Breast epithelium (tissue), 3 donors: ENCODE measurements around the gene NFKBIA.

Experiments used
- CTCF ChIP-seq, 3 donors: fragments of 450-650 bp; IDR thresholded peaks; one replicate each; pipeline ENCODE4 v1.5.1; 2016 to 2017; ENCODE audit warnings: antibody characterized with exemption in 3 of 3, mild to moderate bottlenecking in 3 of 3, moderate library complexity in 3 of 3
- POLR2A ChIP-seq: fragments of 450-650 bp; IDR thresholded peaks from one replicate; pipeline ENCODE4 v1.6.1; 2016; ENCODE audit warnings: antibody characterized with exemption, mild to moderate bottlenecking, moderate library complexity
- POLR2AphosphoS5 ChIP-seq, 3 donors: sonication (generic); formaldehyde crosslinking; IDR thresholded peaks; one replicate each; pipeline ENCODE4 v1.6.1; 2017; ENCODE audit warnings: antibody characterized with exemption in 3 of 3

DNA sequence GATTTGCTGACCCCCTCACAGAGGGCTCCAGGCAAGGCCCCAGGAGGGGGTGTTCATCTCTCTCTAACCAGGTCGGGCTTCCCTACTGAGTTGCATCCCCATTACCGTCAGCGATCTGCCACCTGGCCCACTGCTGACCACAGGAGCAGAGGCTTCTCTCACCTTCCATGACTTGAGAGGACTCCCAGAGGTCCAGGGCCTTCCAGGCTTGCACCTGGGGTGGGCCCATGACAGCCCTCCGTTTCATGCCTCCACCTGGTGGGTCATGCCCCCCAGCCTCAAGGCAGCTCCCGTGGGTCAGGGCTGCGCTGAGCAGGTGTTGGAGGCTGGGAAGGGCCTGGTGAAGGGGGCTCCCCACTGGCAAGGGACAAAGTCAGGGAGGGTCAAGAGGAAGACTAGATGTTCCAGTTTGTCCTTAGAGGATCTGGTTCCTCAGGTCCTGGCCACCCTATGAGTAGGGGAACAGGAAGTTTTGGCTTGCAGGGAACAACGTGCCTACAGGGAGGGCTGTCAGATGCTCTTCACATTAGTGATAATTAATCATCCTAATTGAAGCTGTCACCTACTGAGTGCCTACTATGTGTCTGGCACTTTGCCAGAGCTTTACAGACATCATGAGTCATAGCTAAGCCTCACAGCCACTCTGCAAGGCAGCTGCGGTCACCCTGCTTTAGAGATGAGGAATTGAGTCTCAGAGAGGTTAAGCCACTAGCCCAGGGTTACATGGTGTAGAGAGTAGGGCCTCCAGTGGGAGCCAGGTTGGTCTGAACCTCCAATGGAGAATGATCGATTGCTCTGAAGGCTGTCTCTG is 13.8 kb downstream of the NFKBIA start:
- no peak for TF ChIP-seq CTCF (IDR thresholded peaks at IDR 0.05)
- TF ChIP-seq POLR2A, result no peak
- TF ChIP-seq POLR2AphosphoS5 (IDR thresholded peaks at IDR 0.05), result no peak
